GM12878 (cell line): ENCODE data around the gene SPATA32. TPM values are rescaled to one million over a fixed set of nuclear protein-coding genes. Genes with fewer than 3 reads are reported as not detected.

Experiments
- ATAC-seq: fragments of 200-7000 bp; cut with Tn5 transposase; 3 replicates; pipeline ENCODE4 v1.9.1; 2020; ENCODE audit warnings: mild to moderate bottlenecking, moderate library complexity
- BruUV-seq: library from RNA; stranded (reverse); fragments of 400-500 nt; replicated peaks from 2 replicates; lab custom pipeline; 2021; lab: Mats Ljungman, UMichigan
- CTCF ChIA-PET: fragments of 300-600 bp; sonication (Branson Sonifier 250); formaldehyde crosslinking; extraction: SDS; loops from one replicate; lab custom pipeline; 2021; ENCODE audit warnings: inconsistent platforms; lab: Yijun Ruan, JAX
- POLR2A ChIA-PET: fragments of 350-600 bp; formaldehyde crosslinking; extraction: SDS; loops from one replicate; lab custom pipeline; 2021; ENCODE audit warnings: inconsistent platforms; lab: Charles Lee
- RAD21 ChIA-PET: fragments of 300-600 bp; sonication (Branson Sonifier 250); formaldehyde crosslinking; loops from one replicate; lab custom pipeline; 2023; ENCODE audit warnings: antibody characterized with exemption; ENCODE audit not compliant: unreplicated experiment; lab: Charles Lee
- SMC1A ChIA-PET: fragments of 300-600 bp; sonication (Branson Sonifier 250); formaldehyde crosslinking; loops from one replicate; lab custom pipeline; 2023; ENCODE audit not compliant: unreplicated experiment, uncharacterized antibody; lab: Charles Lee
- DNase-seq: peaks from one replicate; pipeline ENCODE4 v3.0.0-alpha.2; 2011; ENCODE audit warnings: low read depth, low spot score
- FAIRE-seq: peaks from 3 replicates; lab custom pipeline; 2011; peaks lifted over from hg19 to GRCh38; lab: Jason Lieb, UNC
- H2AFZ ChIP-seq: 2 replicates; pipeline ENCODE4 v1.6.0; 2011; ENCODE audit warnings: low read depth, low read length, control low read depth; ENCODE audit not compliant: control insufficient read depth
- H3K27ac ChIP-seq: 2 replicates; pipeline ENCODE4 v1.5.1; 2011; ENCODE audit warnings: control low read depth; ENCODE audit not compliant: control insufficient read depth, insufficient read depth
- H3K27me3 ChIP-seq, 2 experiments: replicated peaks in 1 of 2; 2 replicates each; pipeline versions ENCODE4 v1.6.0 to v1.6.1; 2011; ENCODE audit warnings: low read length in 1 of 2; ENCODE audit not compliant: control insufficient read depth in 2 of 2, insufficient read depth in 2 of 2
- H3K36me3 ChIP-seq, 2 experiments: 2 replicates each; pipeline ENCODE4 v1.5.1; 2011; ENCODE audit warnings: low read length in 1 of 2; ENCODE audit not compliant: control insufficient read depth in 2 of 2, insufficient read depth in 2 of 2
- H3K4me1 ChIP-seq: 2 replicates; pipeline ENCODE4 v1.6.1; 2011; ENCODE audit warnings: mild to moderate bottlenecking, low read length, moderate library complexity, mixed read lengths; ENCODE audit not compliant: control insufficient read depth, insufficient read depth
- H3K4me2 ChIP-seq: 2 replicates; pipeline ENCODE4 v1.6.0; 2011; ENCODE audit warnings: control low read depth; ENCODE audit not compliant: control insufficient read depth, insufficient read depth
- H3K4me3 ChIP-seq: fragments of 200-600 bp; sonication (generic); 2 replicates; pipeline ENCODE4 v1.5.1; 2016
- H3K79me2 ChIP-seq: 2 replicates; pipeline ENCODE4 v1.6.0; 2011; ENCODE audit warnings: low read length; ENCODE audit not compliant: control insufficient read depth, insufficient read depth
- H3K9ac ChIP-seq: 2 replicates; pipeline ENCODE4 v1.8.0; 2011; ENCODE audit warnings: low read length, control low read depth, mixed read lengths; ENCODE audit not compliant: control insufficient read depth, insufficient read depth
- H3K9me3 ChIP-seq: replicated peaks from 3 replicates; pipeline ENCODE4 v1.5.1; 2011; ENCODE audit warnings: mild to moderate bottlenecking, low read length; ENCODE audit not compliant: control insufficient read depth, insufficient read depth
- H4K20me1 ChIP-seq: 2 replicates; pipeline ENCODE4 v1.6.0; 2011; ENCODE audit not compliant: control insufficient read depth, insufficient read depth
- ASH2L ChIP-seq: fragments of 300-600, 200-600 bp; sonication (generic); IDR thresholded peaks from 2 replicates; pipeline ENCODE4 v1.6.1; 2017; ENCODE audit warnings: low read depth, mild to moderate bottlenecking, borderline replicate concordance
- CBFB ChIP-seq: IDR thresholded peaks from 2 replicates; pipeline ENCODE4 v1.6.1; 2016; ENCODE audit warnings: antibody characterized with exemption, low read depth
- CBX3 ChIP-seq: fragments of 200-600 bp; sonication (generic); IDR thresholded peaks from 2 replicates; pipeline ENCODE4 v1.6.1; 2016; ENCODE audit warnings: low read depth, borderline replicate concordance
- DPF2 ChIP-seq: fragments of 450-650 bp; IDR thresholded peaks from 2 replicates; pipeline ENCODE4 v1.6.1; 2017; ENCODE audit warnings: mild to moderate bottlenecking
- EGR1 ChIP-seq, 2 experiments: IDR thresholded peaks; 1 replicate in 1 of 2; 2 replicates in 1 of 2; pipeline ENCODE4 v1.6.1; 2011 to 2012; ENCODE audit warnings: low read depth in 2 of 2, low read length in 2 of 2, borderline replicate concordance in 1 of 2, mild to moderate bottlenecking in 1 of 2, moderate library complexity in 1 of 2
- EZH2 ChIP-seq: IDR thresholded peaks from 2 replicates; pipeline ENCODE4 v1.6.1; 2012; ENCODE audit warnings: low read depth, mild to moderate bottlenecking, control low read depth, inconsistent platforms, low read length, borderline replicate concordance; ENCODE audit not compliant: control insufficient read depth
- IKZF2 ChIP-seq, 2 experiments: fragments of 450-650 bp; IDR thresholded peaks; 2 replicates each; pipeline ENCODE4 v1.6.1; 2017; ENCODE audit warnings: mild to moderate bottlenecking in 2 of 2, moderate library complexity in 2 of 2
- MLLT1 ChIP-seq: fragments of 450-650 bp; IDR thresholded peaks from 2 replicates; pipeline ENCODE4 v1.6.1; 2016; ENCODE audit warnings: mild to moderate bottlenecking
- MXI1 ChIP-seq: fragments of 150-350 bp; IDR thresholded peaks from 2 replicates; pipeline ENCODE4 v1.6.1; 2011; ENCODE audit warnings: low read depth, mild to moderate bottlenecking, inconsistent platforms, low read length, improper control_type of control experiment
- PAX8 ChIP-seq: fragments of 450-650 bp; IDR thresholded peaks from 2 replicates; pipeline ENCODE4 v1.6.1; 2017; ENCODE audit warnings: mild to moderate bottlenecking, moderate library complexity
- RELA ChIP-seq: fragments of 450-650 bp; IDR thresholded peaks from 2 replicates; pipeline ENCODE4 v1.8.0; 2014; ENCODE audit warnings: borderline replicate concordance; ENCODE audit not compliant: partially characterized antibody
- SIX5 ChIP-seq: IDR thresholded peaks from 2 replicates; pipeline ENCODE4 v1.6.1; 2011; ENCODE audit warnings: mild to moderate bottlenecking, low read depth, low read length, moderate library complexity; ENCODE audit not compliant: severe bottlenecking
- SPI1 ChIP-seq: IDR thresholded peaks from 2 replicates; pipeline ENCODE4 v1.6.1; 2011; ENCODE audit warnings: low read depth, mild to moderate bottlenecking, low read length, moderate library complexity, borderline replicate concordance; ENCODE audit not compliant: insufficient read depth
- TAF1 ChIP-seq: IDR thresholded peaks from 2 replicates; pipeline ENCODE4 v1.6.1; 2011; ENCODE audit warnings: mild to moderate bottlenecking, low read depth, low read length, borderline replicate concordance
- TARDBP ChIP-seq: IDR thresholded peaks from 2 replicates; pipeline ENCODE4 v1.6.1; 2016; ENCODE audit warnings: borderline replicate concordance
- TCF12 ChIP-seq: IDR thresholded peaks from 2 replicates; pipeline ENCODE4 v1.6.1; 2011; ENCODE audit warnings: low read depth, mild to moderate bottlenecking, low read length
- USF2 ChIP-seq: IDR thresholded peaks from 2 replicates; pipeline ENCODE4 v1.6.1; 2011; ENCODE audit warnings: low read depth, low read length, improper control_type of control experiment, borderline replicate concordance
- ZNF274 ChIP-seq: IDR thresholded peaks from one replicate; pipeline ENCODE4 v1.8.0; 2011; ENCODE audit not compliant: insufficient read length, insufficient read depth
- WGBS: methylation state at CpG from one replicate; pipeline ENCODE4 v1.1.6; 2016; ENCODE audit warnings: low lambda C conversion rate; ENCODE audit not compliant: insufficient replicate concordance, insufficient coverage; ENCODE audit errors: missing lambda C conversion rate; 5-methylcytosine and 5-hydroxymethylcytosine counted together
- in situ Hi-C: fragments of 300-500 bp; cut with MboI; formaldehyde crosslinking; loops from 9 replicates; pipeline ENCODE4 v1.14.3; 2018; ENCODE audit warnings: mixed read lengths
- intact Hi-C: fragments of 100-400 bp; cut with micrococcal nuclease; formaldehyde crosslinking; loops from one replicate; pipeline ENCODE4 v1.14.2; 2022; ENCODE audit not compliant: unreplicated experiment
- polyA plus RNA-seq, 11 experiments: library from polyadenylated mRNA; depleted of rRNA in 4 of 11; unstranded in 6 of 11; stranded (reverse) in 5 of 11; fragments of >200 nt; fragmentation: Nextera tagmentation in 4 of 11; fragmentation: Illumina TruSeq in 1 of 11; extraction: Ambion mirVana in 4 of 11; extraction: Trizol in 1 of 11; gene quantifications; 1 replicate in 1 of 11; 2 replicates in 10 of 11; pipeline versions ENCODE4 v1.2.1 to v1.2.3, GENCODE V29; 2011 to 2016; ENCODE audit warnings: inconsistent platforms in 2 of 11, missing spikeins in 2 of 11, low read depth in 1 of 11
- total RNA-seq, 4 experiments: library from RNA; depleted of rRNA in 3 of 4; stranded (reverse); fragments of >200 nt in 3 of 4; fragmentation: Illumina TruSeq in 1 of 4; extraction: Trizol in 1 of 4; gene quantifications; 2 replicates each; pipeline versions ENCODE4 v1.2.1 to v1.2.3, GENCODE V29; 2013 to 2021
- TF ChIP-seq, protein P1 (sequence below): fragments of 450-650 bp; IDR thresholded peaks from 2 replicates; pipeline ENCODE4 v1.6.1; 2017; ENCODE audit warnings: mild to moderate bottlenecking

SPATA32 gene
- total and polyA plus RNA-seq, 10 of the 15 experiments (the other 5 are each of a cell fraction or from before 2014, with no cell fraction given) = 0.03 to 0.35 (median 0.11) TPM; not detected in 3

DNA sequence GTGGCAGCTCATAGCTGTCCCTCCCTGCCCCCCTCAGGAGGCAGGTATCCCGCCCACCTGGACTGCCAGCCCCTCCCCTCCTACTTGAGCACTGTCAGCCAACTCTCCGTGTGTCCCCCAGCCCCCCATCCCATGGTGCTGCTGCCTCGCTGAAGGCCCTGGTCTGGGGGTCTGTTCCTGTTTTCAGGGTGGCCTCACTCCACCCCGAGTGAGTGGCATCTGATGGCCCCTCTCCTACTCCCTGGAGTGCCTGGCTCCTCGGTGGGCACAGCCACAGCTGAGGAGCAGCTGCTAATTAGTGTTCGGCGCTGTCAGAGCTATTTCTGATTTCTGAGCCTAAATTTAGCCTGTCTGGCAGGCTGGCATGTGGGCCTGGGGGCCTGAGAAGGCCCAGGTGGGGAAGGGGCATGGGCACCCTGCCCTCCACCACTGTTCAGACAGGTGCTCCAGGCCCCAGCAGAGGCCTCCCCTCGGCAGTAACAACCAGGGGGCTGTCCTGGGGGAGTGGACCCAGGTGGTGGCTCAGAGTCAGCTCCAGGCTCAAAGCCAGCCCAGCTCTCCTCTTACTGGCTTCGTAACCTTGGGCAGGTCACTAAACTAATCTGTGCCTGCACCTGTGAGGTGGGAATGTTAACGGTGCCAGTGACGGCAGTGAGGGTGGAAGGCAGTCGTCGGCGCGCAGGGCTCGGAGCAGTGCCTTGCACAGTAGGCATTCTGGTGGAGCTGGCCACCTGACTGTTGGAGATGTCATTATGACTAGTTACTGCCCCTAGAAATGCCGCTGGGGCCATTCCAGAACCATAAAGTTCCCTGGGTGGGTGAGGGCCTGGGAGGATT lies 33.8 kb downstream of the SPATA32 start:
- WGBS = 1% methylated on average over 16 of the region's 17 CpGs
- FAIRE-seq = no peak
- TF ChIP-seq SIX5 = no peak
- TF ChIP-seq, protein P1, sequence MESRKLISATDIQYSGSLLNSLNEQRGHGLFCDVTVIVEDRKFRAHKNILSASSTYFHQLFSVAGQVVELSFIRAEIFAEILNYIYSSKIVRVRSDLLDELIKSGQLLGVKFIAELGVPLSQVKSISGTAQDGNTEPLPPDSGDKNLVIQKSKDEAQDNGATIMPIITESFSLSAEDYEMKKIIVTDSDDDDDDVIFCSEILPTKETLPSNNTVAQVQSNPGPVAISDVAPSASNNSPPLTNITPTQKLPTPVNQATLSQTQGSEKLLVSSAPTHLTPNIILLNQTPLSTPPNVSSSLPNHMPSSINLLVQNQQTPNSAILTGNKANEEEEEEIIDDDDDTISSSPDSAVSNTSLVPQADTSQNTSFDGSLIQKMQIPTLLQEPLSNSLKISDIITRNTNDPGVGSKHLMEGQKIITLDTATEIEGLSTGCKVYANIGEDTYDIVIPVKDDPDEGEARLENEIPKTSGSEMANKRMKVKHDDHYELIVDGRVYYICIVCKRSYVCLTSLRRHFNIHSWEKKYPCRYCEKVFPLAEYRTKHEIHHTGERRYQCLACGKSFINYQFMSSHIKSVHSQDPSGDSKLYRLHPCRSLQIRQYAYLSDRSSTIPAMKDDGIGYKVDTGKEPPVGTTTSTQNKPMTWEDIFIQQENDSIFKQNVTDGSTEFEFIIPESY = no peak
- no peak for TF ChIP-seq MLLT1
- TF ChIP-seq EGR1 (IDR thresholded peaks at IDR 0.05; ENCODE audit: borderline replicate concordance in 1 of 2, low read depth in 2 of 2, low read length in 2 of 2) = no peak
- no peak for TF ChIP-seq ZNF274
- no peak for TF ChIP-seq TAF1
- no peak for TF ChIP-seq EZH2
- no peak for TF ChIP-seq IKZF2 (IDR thresholded peaks at IDR 0.05)
- no peak for TF ChIP-seq MXI1
- TF ChIP-seq TARDBP = no peak
- TF ChIP-seq TCF12 = 0 out of 2 replicates have a peak, but pooled peaks have one; percentile 4
- no peak for TF ChIP-seq DPF2
- no peak for TF ChIP-seq USF2
- no peak for TF ChIP-seq ASH2L
- TF ChIP-seq PAX8 = no peak
- peak; percentile 23; the same call in 1 of the 2 replicates for TF ChIP-seq SPI1
- TF ChIP-seq CBFB = no peak; the same call in 1 of the 2 replicates
- TF ChIP-seq RELA = no peak
- no peak for TF ChIP-seq CBX3

More for the DNA sequence above, 33.8 kb downstream of the SPATA32 start:
- ChIA-PET SMC1A (interaction anchor here (0.7 to 11.4 kb wide), 10 partner anchors 10 to 203 kb away, joined by 3 to 201 read pairs (median 4); no protein-coding TSS in a partner anchor), CTCF (interaction anchor here (0.6 to 12.8 kb wide), 14 partner anchors 7 to 162 kb away, joined by 3 to 429 read pairs (median 4); partner anchors contain the start of genes ACBD4 and FMNL1), RAD21 (interaction anchor here (0.7 to 10.1 kb wide), 10 partner anchors 7 to 863 kb away, joined by 3 to 225 read pairs (median 7); partner anchors contain the start of genes ACBD4, FMNL1 and MAP3K14), POLR2A (interaction anchor here (0.5 to 11.4 kb wide), 11 partner anchors 7 to 185 kb away, joined by 3 to 140 read pairs (median 10); partner anchors contain the start of genes FMNL1, HEXIM1, HEXIM2 and MAP3K14)
- peaks cover 3 to 10% of the 10 kb centered on the region in 2 experiments; a peak in 3 of 4 replicates for H3K36me3 ChIP-seq
- H3K27ac ChIP-seq = peak overlapping the region; percentile 100
- H4K20me1 ChIP-seq = no peaks in the 10 kb centered on the region
- H3K9me3 ChIP-seq = no peaks in the 10 kb centered on the region
- BruUV-seq = TSS peak; percentile 71
- H3K79me2 ChIP-seq = peaks cover 80% of the 10 kb centered on the region
- H3K9ac ChIP-seq = peak overlapping the region; percentile 92
- peak overlapping the region; percentile 89 for H3K4me3 ChIP-seq
- DNase-seq = no peak
- no peak for ATAC-seq
- intact Hi-C loops = loop anchor here (5.0 kb wide), 1 partner anchor 89 kb away; the partner anchor contains the start of gene MAP3K14
- H3K27me3 ChIP-seq = no peaks in the 10 kb centered on the region
- H3K4me1 ChIP-seq = peaks cover 74% of the 10 kb centered on the region
- in situ Hi-C loops = no loop called here
- H2AFZ ChIP-seq = no peak overlapping the region
- peak overlapping the region; percentile 100 for H3K4me2 ChIP-seq
